HFF-Myc (cell line): ENCODE data around the gene ZFHX3.

ENCODE experiments used
- DNase-seq: peaks from one replicate; pipeline ENCODE4 v3.0.0-alpha.2; 2011; ENCODE audit warnings: low read depth; ENCODE audit errors: extremely low read depth
- H3K4me3 ChIP-seq: replicated peaks from 2 replicates; pipeline ENCODE4 v1.5.1; 2011; ENCODE audit warnings: low read depth, mild to moderate bottlenecking, control low read depth, low read length
- TF ChIP-seq, protein P1 (sequence below): IDR thresholded peaks from 2 replicates; pipeline ENCODE4 v1.5.1; 2012; ENCODE audit warnings: mild to moderate bottlenecking, low read depth, low read length, control low read depth; ENCODE audit errors: missing control alignments

Gene ZFHX3

DNA sequence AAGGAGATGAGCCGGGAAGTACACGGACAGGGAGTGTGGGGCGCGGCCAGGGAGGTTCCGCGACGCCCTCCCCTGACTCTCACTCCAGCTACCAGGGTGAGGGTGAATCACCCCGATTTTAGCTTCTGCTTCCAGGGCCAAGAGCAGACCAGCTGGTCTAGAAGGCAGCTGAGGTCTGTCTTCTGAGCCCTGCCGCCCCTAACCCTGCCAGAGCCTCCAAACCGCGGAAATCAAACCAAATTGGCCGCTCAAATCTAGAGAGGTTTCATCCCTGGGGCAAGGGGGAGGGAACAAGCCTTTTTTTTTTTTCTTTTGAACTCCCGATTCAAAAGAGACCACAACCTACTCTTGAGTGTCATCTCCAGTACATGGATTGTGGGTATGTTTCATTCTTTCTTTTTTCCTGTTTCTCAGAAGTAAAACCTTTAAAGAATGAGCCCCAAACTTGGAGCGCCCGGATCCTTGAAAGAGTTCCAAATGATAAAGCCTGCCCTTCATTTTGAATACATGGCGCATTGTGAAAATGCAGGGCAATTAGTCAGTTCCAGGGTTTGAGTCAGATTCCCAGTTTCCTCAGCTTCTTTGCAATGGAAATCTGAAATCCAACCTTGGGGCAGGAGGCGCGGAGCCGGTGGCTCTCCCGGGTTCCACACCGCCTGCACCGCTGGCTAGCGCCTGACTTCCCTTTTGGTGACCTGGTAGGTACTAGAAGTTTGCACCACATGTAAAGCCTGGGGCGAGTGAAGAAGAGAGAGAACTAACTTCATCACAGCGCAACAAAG, 16.5 kb upstream of the ZFHX3 start:
- no peak for DNase-seq
- TF ChIP-seq, protein P1, sequence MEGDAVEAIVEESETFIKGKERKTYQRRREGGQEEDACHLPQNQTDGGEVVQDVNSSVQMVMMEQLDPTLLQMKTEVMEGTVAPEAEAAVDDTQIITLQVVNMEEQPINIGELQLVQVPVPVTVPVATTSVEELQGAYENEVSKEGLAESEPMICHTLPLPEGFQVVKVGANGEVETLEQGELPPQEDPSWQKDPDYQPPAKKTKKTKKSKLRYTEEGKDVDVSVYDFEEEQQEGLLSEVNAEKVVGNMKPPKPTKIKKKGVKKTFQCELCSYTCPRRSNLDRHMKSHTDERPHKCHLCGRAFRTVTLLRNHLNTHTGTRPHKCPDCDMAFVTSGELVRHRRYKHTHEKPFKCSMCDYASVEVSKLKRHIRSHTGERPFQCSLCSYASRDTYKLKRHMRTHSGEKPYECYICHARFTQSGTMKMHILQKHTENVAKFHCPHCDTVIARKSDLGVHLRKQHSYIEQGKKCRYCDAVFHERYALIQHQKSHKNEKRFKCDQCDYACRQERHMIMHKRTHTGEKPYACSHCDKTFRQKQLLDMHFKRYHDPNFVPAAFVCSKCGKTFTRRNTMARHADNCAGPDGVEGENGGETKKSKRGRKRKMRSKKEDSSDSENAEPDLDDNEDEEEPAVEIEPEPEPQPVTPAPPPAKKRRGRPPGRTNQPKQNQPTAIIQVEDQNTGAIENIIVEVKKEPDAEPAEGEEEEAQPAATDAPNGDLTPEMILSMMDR: no peak
- no peak overlapping the region for H3K4me3 ChIP-seq

- no peak overlapping the region for H3K4me3 ChIP-seq
- DNase-seq: no peak
Observed at GRCh38 chr16:73063854-73064211, 15.9 kb upstream of the ZFHX3 start.

DNA sequence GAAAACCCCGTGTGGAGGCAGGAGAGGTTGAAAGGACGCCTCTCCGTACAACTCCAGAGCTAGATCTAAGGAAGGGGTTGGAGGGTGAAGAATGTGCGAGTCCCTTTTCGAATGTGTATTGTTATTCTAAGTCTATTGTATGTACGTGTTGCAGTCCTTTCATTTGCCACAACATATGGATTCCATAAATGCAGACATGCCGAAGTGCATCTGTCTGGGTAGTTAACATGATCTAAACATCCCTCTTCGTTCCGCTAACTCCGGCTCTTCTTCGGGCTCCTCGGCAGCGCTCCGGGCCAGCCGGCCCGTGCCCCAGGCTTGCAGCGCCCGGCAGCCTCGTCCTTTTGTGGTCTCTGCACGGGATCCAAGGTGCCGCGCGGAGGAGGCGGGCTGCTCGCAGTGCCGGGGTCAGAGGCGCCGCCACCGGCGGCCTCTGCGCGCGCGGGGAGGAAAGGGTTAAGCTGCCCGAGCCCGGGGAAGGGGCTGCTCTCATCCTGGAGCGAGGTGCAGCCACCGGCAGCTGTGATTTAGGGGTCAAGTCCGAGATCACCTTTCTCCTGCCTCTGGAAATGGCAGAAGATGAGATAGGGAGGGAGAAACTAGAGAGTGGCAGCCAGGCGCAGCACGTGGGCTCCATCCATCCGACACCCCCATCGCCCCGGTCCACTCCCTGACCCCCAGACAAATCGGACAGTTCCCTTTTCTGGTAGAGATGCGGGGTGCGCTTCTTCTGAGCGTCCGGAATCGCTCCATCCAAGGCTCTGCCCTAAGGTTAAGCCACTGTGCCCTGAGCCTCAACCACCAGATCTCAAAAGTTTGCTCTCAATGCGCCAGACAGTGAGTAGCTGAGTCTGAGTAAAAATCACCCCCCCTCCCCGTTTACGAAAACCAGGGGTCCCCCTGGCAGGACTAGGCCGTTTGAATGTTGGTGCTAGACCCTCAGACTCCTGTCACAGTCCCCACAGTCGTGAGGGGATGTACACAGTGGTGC, 15.1 kb upstream of the ZFHX3 start:
- TF ChIP-seq, protein P1: no peak
- no peak overlapping the region for H3K4me3 ChIP-seq
- no peak for DNase-seq

More at GRCh38 chr16:73063854-73064211, 15.9 kb upstream of the ZFHX3 start:
- TF ChIP-seq, protein P1: no peak

DNA sequence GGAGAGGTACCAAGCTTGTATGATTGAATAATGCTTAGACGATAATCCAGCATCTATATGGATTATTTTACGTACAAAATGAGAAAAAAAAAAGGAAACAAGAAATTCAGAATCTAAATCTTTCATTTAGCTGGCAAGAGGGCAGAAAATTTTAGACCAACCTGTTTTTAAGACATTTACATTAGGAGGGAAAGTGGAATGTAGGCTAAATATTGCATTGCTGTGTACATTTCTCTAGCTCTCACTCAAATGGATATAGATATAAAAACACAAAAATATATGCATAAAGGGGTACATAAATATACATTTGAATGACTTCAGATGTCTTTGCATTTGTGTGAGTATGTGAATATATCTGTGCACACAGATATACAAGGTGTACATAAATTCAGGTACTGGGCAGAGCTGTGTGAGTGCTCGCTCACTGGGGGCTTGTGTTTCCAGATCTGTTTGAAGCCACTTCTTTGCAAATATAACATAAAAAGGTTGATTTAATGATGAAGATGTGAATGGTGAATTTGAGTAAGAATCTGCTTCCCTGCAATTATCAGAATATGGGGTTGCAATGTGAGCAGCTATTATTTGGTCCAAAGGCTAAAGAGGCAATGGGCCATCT, 14.2 kb upstream of the ZFHX3 start:
- TF ChIP-seq, protein P1: no peak
- DNase-seq: no peak
- no peak overlapping the region for H3K4me3 ChIP-seq

DNA sequence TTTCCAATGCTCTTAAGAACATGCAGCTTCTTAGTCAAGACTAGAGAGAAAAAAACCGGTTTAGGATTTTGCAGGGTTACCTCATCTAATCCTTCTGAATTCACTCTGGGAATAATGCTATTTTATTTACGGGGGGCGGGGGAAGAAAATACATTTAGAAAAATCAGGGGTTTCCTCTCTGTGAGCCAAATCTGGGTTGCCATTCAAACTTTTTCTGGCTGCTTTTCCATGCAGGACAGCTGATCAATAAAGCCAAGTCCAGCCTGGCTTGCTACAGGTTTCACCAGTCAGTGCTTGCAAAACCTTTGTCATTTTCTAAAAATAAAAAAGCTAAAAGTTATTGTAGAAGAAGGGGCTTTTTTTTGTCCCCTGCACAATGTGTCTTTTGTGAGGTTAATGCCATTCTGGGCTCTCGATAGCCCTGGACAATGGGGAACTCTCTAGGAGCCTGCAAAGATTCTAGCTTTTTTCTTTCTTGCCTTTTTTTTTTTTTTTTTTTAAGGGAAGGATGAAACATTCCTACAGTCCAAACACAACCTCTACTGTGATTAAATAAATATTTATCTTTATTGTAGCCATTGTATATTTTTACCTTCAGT, 13.1 kb upstream of the ZFHX3 start:
- H3K4me3 ChIP-seq: no peak overlapping the region
- TF ChIP-seq, protein P1: no peak
- DNase-seq: no peak
